ENCODE results near the gene HYAL4.
"Not testable (repeated sequence)": the region's sequence is repeated elsewhere in the genome, so short reads cannot be mapped to it uniquely, and the experiment has no call there.

The HYAL4 gene

DNA sequence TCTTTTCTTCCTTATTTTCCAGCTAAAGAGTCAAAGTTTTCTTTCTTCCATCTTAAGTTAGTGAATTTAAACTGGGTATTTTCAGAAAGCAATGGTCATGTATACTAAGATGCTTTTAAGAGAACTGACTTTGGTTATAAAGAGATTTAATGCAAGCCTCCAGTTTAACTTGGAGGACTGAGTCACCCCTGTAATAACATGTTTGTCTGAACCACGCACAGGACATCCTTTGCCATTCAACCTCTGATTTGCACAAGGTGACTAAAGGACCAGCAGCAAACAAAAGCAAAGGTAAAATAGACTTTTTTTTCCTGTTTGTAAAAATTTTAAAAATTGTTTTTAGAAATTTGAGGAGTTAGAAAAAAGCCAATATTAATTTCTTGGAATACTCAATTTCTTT lies 2.9 kb downstream of the HYAL4 start:
- H3K27ac ChIP-seq = no peak overlapping the region
- TF ChIP-seq ZFX (IDR thresholded peaks at IDR 0.05) (no peak), CTCF (conservative IDR thresholded peaks at IDR 0.05) (no peak)

DNA sequence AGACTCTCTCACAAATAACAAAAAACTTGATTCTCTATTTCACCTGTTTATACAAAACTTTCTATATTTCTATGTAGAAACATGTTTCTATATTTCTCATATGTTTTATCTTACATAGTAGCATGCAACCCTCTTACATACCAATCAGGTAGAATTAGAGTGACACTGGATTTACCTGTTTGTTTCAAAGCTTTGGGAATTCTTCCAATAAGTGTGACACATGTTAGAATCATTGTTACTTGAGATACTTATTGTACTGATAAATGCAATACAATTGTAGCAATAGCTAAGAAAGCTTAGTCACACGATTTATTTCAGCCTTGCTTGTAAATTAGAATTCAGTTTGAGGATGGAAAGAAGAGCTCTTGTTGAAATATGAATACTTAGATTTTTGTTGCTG lies 4.9 kb downstream of the HYAL4 start:
- no peak overlapping the region for H3K27ac ChIP-seq
- no peak for TF ChIP-seq ZFX (IDR thresholded peaks at IDR 0.05)
- TF ChIP-seq CTCF (conservative IDR thresholded peaks at IDR 0.05) = no peak

DNA sequence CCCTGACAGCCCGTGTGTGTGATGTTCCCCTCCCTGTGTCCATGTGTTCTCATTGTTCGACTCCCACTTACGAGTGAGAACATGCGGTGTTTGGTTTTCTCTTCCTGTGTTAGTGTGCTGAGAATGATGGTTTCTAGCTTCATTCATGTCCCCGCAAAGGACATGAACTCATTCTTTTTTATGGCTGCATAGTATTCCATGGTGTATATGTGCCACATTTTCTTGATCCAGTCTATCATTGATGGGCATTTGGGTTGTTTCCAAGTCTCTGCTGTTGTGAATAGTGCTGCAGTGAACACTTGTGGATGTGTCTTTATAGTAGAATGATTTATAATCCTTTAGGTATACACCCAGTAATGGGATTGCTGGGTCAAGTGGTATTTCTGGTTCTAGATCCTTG lies 6.4 kb downstream of the HYAL4 start:
- not testable (repeated sequence) for H3K27ac ChIP-seq

DNA sequence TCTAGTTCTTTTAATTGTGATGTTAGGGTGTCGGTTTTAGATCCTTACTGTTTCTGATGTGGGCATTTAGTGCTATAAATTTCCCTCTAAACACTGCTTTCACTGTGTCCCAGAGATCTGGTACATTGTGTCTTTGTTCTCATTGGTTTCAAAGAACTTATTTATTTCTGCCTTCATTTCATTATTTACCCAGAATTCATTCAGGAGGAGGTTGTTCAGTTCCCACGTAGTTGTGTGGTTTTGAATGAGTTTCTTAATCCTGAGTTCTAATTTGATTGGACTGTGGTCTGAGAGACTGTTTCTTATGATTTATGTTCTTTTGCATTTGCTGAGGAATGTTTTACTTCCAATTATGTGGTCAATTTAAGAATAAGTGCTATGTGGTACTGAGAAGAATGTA lies 9.3 kb downstream of the HYAL4 start:
- not testable (repeated sequence) for H3K27ac ChIP-seq

DNA sequence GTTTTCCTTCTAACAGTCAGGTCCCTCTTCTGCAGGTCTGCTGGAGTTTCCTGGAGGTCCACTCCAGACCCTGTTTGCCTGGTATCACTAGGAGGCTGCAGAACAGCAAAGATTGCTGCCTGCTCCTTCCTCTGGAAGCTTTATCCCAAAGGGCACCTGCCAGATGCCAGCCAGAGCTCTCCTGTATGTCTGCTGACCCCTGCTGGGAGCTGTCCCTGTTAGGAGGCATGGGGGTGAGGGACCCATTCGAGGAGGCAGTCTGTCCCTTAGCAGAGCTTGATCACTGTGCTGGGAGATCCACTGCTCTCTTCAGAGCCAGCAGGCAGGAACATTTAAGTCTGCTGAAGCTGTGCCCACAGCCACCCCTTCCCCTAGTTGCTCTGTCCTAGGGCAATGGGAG lies 11.5 kb downstream of the HYAL4 start:
- TF ChIP-seq CTCF (conservative IDR thresholded peaks at IDR 0.05) = peak; percentile 14; the same call in 1 of the 2 replicates
- H3K27ac ChIP-seq = not testable (repeated sequence)

- no peak overlapping the region for H3K27ac ChIP-seq
- no peak for TF ChIP-seq CTCF (conservative IDR thresholded peaks at IDR 0.05)
- TF ChIP-seq ZFX (IDR thresholded peaks at IDR 0.05) = no peak
Measured at GRCh38 chr7:123860848-123861247, 15.9 kb downstream of the HYAL4 start.

DNA sequence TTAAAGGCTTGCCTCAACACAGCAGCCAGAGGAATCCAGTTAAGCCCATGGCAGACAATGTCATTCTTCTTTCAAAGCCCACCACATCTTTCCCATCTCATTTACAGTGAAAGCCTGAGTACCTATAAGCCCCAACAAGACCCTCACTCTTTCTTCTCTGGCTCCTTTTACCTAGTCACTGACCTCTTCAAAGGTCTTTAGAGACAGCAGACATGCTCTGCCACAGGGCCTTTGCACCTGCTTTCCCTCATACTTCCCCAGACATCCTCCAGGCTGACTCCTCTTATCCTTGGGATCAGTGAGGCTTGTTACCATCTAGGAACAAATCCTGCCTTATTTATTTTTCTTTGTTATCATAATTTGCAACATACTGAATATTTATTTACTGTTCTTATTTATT lies 17.8 kb downstream of the HYAL4 start:
- no peak for TF ChIP-seq CTCF (conservative IDR thresholded peaks at IDR 0.05)
- TF ChIP-seq ZFX (IDR thresholded peaks at IDR 0.05) = no peak
- H3K27ac ChIP-seq = no peak overlapping the region

DNA sequence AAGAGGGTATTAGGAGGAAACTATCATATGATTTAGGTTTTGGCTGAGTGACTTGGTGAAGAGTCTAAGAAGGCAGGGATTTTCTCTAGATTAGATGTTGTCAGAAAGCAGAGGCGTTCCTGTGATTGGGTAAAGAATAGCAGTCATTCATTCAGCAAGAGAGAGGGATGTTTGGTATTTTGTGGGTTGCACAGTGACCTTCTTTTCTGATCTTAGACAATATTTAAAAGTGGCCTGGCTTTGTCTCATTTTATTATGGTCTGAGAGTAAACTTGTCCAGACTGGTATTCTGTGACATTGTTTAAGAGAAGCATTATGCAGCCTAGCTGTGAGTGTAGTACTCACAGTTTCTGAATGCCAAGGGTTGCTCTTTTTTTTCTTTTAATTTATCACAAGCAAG lies 18.5 kb downstream of the HYAL4 start:
- no peak for TF ChIP-seq CTCF (conservative IDR thresholded peaks at IDR 0.05)
- TF ChIP-seq ZFX (IDR thresholded peaks at IDR 0.05) = no peak
- no peak overlapping the region for H3K27ac ChIP-seq

- TF ChIP-seq ZFX (IDR thresholded peaks at IDR 0.05) (no peak), CTCF (conservative IDR thresholded peaks at IDR 0.05) (no peak)
- no peak overlapping the region for H3K27ac ChIP-seq
Measured at GRCh38 chr7:123864012-123864411, 19.0 kb downstream of the HYAL4 start.
